GM12891 (cell line): ENCODE results near the gene ZNF24.

ENCODE experiments used
- DNase-seq: peaks from one replicate; pipeline ENCODE4 v3.0.0; 2011; ENCODE audit warnings: low spot score; ENCODE audit not compliant: insufficient read length
- FAIRE-seq: peaks from 2 replicates; lab custom pipeline; 2011; peaks lifted over from hg19 to GRCh38; lab: Jason Lieb, UNC
- PAX5 ChIP-seq: IDR thresholded peaks from 2 replicates; pipeline ENCODE4 v1.6.1; 2011; ENCODE audit warnings: low read length, moderate library complexity, mild to moderate bottlenecking; ENCODE audit not compliant: insufficient read depth, severe bottlenecking
- POLR2A ChIP-seq: IDR thresholded peaks from 2 replicates; pipeline ENCODE4 v1.6.1; 2011; ENCODE audit warnings: low read depth, low read length, control low read depth
- POLR2AphosphoS5 ChIP-seq: IDR thresholded peaks from 2 replicates; pipeline ENCODE4 v1.6.1; 2011; ENCODE audit warnings: low read depth, low read length, control low read depth
- POU2F2 ChIP-seq: IDR thresholded peaks from 2 replicates; pipeline ENCODE4 v1.6.1; 2011; ENCODE audit warnings: low read depth, mild to moderate bottlenecking, control low read depth, low read length, moderate library complexity
- SPI1 ChIP-seq: IDR thresholded peaks from 2 replicates; pipeline ENCODE4 v1.6.1; 2011; ENCODE audit warnings: low read depth, low read length, control low read depth
- TAF1 ChIP-seq: IDR thresholded peaks from 2 replicates; pipeline ENCODE4 v1.6.1; 2011; ENCODE audit warnings: low read depth, low read length, control low read depth

ZNF24 gene

DNA sequence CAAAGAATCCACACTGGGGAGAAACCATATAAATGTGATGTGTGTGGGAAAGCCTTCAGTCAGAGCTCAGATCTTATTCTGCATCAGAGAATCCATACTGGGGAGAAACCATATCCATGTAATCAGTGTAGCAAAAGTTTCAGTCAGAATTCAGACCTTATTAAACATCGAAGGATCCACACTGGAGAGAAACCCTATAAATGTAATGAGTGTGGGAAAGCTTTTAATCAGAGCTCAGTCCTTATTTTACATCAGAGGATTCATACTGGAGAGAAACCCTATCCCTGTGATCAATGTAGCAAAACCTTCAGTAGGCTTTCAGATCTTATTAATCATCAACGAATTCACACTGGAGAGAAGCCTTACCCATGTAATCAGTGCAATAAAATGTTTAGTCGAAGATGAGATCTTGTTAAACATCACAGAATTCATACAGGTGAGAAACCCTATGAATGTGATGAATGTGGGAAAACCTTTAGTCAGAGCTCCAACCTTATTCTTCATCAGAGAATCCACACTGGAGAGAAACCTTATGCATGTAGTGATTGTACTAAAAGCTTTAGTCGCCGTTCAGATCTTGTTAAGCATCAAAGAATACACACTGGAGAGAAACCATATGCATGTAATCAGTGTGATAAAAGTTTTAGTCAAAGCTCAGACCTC is 37.5 kb downstream of the ZNF24 start:
- no peak for TF ChIP-seq TAF1
- no peak for TF ChIP-seq POLR2AphosphoS5
- TF ChIP-seq PAX5 = no peak
- no peak for TF ChIP-seq POU2F2
- no peak for FAIRE-seq
- no peak for DNase-seq

DNA sequence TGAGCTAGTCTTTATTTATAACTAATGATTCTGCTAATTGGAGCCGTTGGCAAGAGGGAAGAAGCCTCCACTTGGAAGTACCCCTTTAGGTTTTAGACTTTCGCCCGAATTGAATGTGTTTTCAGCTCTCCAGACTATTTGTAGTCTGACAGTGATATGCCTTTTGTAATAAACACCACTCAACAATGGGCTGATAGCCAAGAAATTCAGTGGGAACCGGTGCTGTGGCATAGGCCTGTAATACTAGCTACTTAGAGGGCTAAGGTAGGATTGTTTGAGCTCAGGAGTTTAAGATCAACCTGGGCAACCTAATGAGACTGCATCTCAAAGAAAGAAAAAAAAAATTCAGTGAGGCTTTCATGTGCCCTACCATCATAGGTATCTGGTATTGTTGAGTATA is 40.6 kb downstream of the ZNF24 start:
- TF ChIP-seq SPI1 = no peak
- no peak for TF ChIP-seq POLR2A
- no peak for TF ChIP-seq POU2F2
- TF ChIP-seq POLR2AphosphoS5 = no peak
- TF ChIP-seq PAX5 = no peak
- TF ChIP-seq TAF1 = no peak
- FAIRE-seq (no peak), DNase-seq (no peak)

DNA sequence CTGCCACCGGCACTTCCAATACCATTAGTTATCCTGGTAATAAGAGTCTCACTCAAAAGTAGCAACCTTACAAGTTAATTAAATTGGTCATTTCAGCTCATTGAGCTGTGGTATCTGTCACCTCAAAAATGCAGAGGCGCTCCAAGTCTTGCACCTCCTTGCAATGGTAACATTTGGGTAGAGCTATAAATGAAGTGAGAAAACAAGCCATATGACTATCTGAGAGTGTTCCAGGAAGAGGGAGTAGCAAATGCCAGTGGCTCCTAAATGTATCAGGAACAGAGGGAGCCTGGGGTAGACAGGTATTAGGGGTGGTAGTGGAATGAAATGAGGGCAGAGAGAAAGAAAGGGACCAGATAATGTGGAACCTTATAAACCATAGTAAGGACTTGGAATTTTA is 48.2 kb downstream of the ZNF24 start:
- DNase-seq (no peak), FAIRE-seq (no peak)
- no peak for TF ChIP-seq TAF1
- TF ChIP-seq PAX5 = no peak
- no peak for TF ChIP-seq POU2F2
- no peak for TF ChIP-seq POLR2AphosphoS5
- TF ChIP-seq POLR2A = no peak
- TF ChIP-seq SPI1 = no peak

DNA sequence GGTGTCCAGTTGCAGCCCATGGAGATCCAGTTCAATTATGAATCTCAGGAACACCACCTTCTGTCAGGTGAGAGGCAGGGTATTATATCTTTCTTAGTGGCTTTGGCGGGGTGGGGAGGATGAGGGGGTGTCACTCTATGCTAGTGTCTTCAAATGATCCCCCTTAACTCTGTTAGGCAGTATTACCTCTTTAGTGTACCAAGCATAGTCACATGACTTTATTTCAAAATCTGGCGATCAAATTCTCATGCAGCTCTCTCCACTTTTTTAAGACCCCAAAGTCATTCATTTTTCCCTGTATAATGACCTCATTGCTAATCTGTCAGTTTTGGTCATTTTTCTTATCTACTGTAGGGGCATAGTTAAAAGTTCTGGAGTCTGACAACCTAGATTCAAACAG is 53.1 kb downstream of the ZNF24 start:
- no peak for TF ChIP-seq POU2F2
- TF ChIP-seq TAF1 = no peak
- no peak for TF ChIP-seq POLR2AphosphoS5
- no peak for TF ChIP-seq SPI1
- no peak for TF ChIP-seq PAX5
- no peak for FAIRE-seq
- no peak for DNase-seq

DNA sequence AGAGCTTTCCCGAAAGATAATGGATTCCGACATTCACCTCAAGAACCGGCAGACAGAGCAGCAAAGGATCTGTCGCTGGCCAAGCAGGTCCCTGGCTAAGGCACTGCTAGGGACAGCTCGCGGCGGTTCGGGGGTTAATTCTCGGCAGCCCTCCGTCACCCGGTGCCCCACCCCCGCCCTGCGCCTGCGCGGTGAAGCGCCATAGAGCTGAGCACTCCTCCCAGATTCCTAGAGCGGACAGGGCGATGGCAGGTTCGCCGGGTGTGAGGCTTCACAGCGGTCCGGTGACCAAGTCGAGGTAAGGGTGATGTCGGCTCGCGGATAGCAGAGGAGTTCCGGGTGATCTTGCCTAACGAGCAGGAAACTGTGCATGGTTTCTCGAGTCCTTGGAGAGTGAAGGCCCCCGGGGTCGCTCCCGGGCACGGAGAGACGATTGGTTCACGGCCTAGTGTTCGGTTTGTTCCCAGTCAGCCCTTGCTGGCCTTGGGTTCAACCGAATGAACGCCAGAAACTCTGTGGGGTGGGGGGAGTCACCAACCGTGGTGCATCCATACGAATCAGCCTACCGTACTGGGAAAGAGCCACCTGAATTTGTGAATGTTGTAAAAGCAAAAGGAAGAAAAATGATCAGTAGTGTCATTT is 54.0 kb downstream of the ZNF24 start, which contains the start of gene ZSCAN30:
Gene ZSCAN30 (minus strand): TSS at position 136 of the 642 bp plus-strand sequence. CDS start 25,877 bp downstream, outside the sequence.
- FAIRE-seq = peak; percentile 99
- TF ChIP-seq POLR2A (peak; percentile 97), SPI1 (no peak), TAF1 (peak; percentile 91), POU2F2 (peak; percentile 49), POLR2AphosphoS5 (peak; percentile 96), PAX5 (no peak)

DNA sequence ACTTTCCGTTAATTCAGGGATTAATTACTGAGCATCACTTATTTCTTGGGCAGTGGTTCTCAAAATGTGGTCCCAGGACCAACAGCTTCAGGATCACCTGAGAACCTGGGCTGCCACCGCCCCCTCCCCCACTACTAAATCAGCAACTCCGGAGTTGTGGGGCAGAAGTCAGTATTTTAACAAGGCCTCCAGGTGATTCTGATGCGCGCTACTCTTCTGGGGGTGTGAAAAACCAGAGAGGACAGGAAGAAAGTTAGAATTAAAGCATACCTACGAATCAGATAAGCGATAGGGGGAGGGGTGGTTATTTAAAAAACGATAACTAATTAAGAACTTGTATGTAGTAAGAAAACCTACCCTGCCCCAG is 54.5 kb downstream of the ZNF24 start:
- DNase-seq = no peak
- no peak for FAIRE-seq
- no peak for TF ChIP-seq SPI1

More for the DNA sequence above, 54.0 kb downstream of the ZNF24 start, which contains the start of gene ZSCAN30:
- DNase-seq = peak; percentile 71

DNA sequence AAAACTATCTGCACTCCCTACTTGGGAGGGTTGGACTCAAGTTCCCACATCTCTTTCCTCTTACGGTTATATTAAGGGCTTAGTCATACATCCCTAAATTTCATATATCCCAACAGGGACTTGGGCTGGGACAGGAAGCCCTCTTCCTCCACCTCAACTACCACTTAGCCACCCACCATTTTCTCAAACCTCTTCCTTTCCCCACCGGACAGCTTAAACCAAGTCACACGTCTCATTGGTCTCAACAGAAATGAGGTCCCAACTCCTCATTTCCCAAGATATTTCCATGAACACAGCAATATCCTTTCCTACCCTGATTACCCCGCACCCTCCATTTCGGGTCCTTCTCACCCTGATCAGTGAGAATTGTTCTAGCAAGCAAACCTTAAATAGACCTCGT is 54.9 kb downstream of the ZNF24 start:
- no peak for DNase-seq
- FAIRE-seq = peak; percentile 69
- TF ChIP-seq POU2F2 (no peak), SPI1 (no peak), POLR2A (no peak), PAX5 (no peak), POLR2AphosphoS5 (no peak), TAF1 (no peak)

DNA sequence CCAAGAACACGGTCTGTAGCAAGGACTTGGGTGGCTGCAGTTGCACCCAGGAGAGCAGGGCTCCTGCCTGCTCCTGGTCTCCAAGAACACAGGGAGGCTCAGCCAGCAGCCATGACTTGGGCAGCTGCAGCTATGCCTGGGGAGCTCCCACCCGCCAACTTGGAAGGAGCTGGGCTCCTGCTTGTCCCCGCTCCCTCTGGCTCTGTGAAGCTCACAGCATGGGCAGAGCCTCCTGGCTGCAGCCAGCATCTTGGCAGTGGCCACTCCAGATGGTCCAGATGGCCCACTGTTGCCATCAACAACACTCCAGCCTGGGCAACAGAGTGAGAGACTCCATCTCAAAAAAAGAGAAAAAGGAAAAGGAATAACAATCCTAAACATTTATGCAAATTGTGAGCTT is 59.4 kb downstream of the ZNF24 start:
- no peak for FAIRE-seq
- TF ChIP-seq SPI1 = no peak
- TF ChIP-seq PAX5 = no peak
- no peak for TF ChIP-seq POU2F2
- no peak for TF ChIP-seq TAF1
- TF ChIP-seq POLR2AphosphoS5 = no peak
- no peak for TF ChIP-seq POLR2A
- no peak for DNase-seq

DNA sequence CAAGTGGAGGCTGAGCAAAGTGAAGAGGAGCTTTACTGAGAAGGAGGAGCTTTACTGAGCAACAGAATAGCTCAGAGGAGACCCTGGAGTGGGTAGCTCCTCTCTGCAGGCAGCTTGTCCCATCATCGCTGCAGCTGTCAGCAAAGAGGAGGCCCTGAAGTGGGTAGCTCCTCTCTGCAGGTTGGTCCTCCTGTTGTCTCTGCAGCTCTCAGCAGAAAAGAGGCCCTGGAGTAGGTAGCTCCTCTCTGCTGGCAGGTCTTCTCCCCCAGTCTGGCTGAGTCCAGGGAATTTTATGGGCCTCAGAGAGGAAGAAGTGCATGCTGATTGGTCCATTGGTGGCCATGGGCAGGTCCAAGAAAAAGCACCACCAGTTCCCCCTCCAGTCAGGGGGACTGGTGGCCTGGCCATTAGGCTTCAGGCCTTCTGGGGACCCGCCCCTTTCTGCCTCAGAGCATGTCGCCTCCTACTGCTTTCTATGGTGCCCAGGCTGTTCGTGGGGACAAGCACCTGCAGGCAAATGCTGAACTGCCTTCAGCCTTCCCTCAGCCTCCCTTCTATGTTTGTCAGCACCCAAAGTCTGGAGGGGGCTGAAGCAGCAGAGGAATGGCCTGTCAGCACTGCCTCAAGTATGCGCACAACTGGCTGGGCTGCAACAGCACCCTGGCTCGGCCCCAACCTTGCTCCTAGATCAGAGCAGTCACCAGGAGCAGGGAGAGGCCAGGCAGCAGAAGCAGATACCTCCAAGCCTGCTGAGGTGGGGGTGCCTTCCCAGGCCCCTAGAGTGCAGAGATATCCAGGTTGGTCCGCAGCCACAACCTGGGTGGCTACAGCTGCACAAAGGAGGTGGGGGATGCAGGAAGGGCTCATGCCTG is 60.1 kb downstream of the ZNF24 start:
- DNase-seq = no peak
- FAIRE-seq = no peak
- TF ChIP-seq POLR2AphosphoS5 (no peak), POU2F2 (no peak), PAX5 (no peak), TAF1 (no peak), SPI1 (no peak), POLR2A (no peak)

DNA sequence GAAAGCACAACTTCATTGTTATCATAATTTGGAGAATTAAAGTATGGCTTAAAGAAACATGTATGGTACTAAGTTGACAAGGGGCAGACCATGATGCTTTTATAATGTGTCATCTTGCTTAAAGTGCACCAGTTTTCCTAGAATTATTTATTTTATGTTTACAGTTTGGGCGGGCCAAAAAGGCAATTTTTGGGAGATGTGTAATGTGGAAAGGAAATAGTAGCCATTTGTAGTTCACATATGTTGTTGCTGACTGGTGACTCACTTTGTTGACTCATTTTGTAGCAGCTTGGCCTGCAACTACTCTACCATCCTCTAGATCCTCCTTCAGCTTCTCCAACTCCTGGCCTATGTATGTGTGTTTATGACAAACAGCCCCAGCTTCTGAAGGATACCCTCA is 61.9 kb downstream of the ZNF24 start:
- FAIRE-seq (no peak), DNase-seq (no peak)

More for the DNA sequence above, 61.9 kb downstream of the ZNF24 start:
- TF ChIP-seq PAX5 = no peak
- TF ChIP-seq POLR2AphosphoS5 = no peak
- no peak for TF ChIP-seq POLR2A
- TF ChIP-seq POU2F2 = no peak
- no peak for TF ChIP-seq TAF1
- TF ChIP-seq SPI1 = no peak
